ENCODE data around the gene TMPRSS7. TPM values are rescaled to one million over a fixed set of nuclear protein-coding genes. Genes with fewer than 3 reads are reported as not detected.

Gene TMPRSS7, protein sequence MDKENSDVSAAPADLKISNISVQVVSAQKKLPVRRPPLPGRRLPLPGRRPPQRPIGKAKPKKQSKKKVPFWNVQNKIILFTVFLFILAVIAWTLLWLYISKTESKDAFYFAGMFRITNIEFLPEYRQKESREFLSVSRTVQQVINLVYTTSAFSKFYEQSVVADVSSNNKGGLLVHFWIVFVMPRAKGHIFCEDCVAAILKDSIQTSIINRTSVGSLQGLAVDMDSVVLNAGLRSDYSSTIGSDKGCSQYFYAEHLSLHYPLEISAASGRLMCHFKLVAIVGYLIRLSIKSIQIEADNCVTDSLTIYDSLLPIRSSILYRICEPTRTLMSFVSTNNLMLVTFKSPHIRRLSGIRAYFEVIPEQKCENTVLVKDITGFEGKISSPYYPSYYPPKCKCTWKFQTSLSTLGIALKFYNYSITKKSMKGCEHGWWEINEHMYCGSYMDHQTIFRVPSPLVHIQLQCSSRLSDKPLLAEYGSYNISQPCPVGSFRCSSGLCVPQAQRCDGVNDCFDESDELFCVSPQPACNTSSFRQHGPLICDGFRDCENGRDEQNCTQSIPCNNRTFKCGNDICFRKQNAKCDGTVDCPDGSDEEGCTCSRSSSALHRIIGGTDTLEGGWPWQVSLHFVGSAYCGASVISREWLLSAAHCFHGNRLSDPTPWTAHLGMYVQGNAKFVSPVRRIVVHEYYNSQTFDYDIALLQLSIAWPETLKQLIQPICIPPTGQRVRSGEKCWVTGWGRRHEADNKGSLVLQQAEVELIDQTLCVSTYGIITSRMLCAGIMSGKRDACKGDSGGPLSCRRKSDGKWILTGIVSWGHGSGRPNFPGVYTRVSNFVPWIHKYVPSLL
- total RNA-seq (2014; rRNA removed; shearing (Covaris generic); ENCODE audit: low replicate concordance): not detected in 2 replicates

DNA sequence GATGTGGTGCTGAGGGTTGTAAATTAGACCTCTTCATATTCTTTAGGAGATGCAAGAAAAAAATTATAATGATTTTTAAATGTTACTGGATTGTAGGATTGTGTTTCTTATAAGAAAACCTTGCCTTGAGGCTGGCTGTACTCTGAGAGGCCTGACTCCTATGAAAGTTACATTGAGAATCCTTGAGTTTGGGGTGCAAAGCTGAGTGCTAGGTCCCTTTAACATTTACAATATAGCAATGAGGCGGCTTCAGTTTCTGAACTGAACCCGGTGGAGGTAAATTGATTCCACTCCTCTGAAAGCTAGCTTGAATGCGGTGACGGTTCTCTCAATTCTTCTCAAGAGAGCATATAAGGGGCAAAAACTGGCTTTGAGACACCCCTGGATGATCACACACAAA, at the start of gene TMPRSS7:
Gene TMPRSS7, plus strand, starts transcription at position 301 of the 400 bp plus-strand sequence. CDS start 110 bp downstream, outside the sequence.
- H3K4me3 ChIP-seq (ENCODE audit: low read length): no peak within 1 kb of the TSS
- no peaks in the 10 kb centered on the region for H3K36me3 ChIP-seq (ENCODE audit: insufficient read depth, low read length)
- H3K79me2 ChIP-seq (ENCODE audit: low read length): no peaks in the 10 kb centered on the region
- no peak within 1 kb of the TSS for H3K4me2 ChIP-seq (ENCODE audit: low read depth, low read length, poor library complexity, severe bottlenecking)
- no peak within 1 kb of the TSS for H3K27ac ChIP-seq (ENCODE audit: low read length)
- no peaks in the 10 kb centered on the region for H3K9me2 ChIP-seq (replicated peaks; ENCODE audit: insufficient read depth, low read length)
- no peak for DNase-seq
- H3K9ac ChIP-seq (ENCODE audit: low read length): no peak within 1 kb of the TSS
- no peaks in the 10 kb centered on the region for H3K9me3 ChIP-seq (ENCODE audit: low read length)
- H4K20me1 ChIP-seq (ENCODE audit: insufficient read depth, low read depth, low read length): no peaks in the 10 kb centered on the region
- peaks cover 12% of the 10 kb centered on the region for H3K4me1 ChIP-seq (ENCODE audit: low read length)
- no peaks in the 10 kb centered on the region for H3K27me3 ChIP-seq (ENCODE audit: low read length)
- no peak within 1 kb of the TSS for H2AFZ ChIP-seq (ENCODE audit: low read length)

DNA sequence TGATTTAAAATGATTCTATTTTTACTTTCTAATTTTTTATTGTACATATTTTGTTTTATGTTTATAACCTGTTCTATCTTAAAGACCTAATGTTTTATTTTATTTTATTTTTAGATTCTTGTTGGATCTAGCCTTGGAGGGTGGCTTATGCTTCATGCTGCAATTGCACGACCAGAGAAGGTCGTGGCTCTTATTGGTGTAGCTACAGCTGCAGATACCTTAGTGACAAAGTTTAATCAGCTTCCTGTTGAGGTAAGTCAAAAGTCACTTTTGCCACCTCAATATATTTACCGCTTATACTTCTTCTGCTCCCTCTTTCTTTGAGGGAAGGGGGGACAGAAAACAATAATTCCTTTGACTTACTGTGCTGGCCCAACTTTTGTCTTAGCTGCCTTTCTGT, 47.7 kb upstream of the TMPRSS7 start:
- no peak overlapping the region for H3K27ac ChIP-seq (ENCODE audit: low read length)
- H3K4me3 ChIP-seq (ENCODE audit: low read length): no peak overlapping the region
- H3K9ac ChIP-seq (ENCODE audit: low read length): no peak overlapping the region
- no peak overlapping the region for H3K4me2 ChIP-seq (ENCODE audit: low read depth, low read length, poor library complexity, severe bottlenecking)
- no peaks in the 10 kb centered on the region for H3K27me3 ChIP-seq (ENCODE audit: low read length)
- H3K36me3 ChIP-seq (ENCODE audit: insufficient read depth, low read length): peaks cover 44% of the 10 kb centered on the region
- H2AFZ ChIP-seq (ENCODE audit: low read length): no peak overlapping the region
- H3K79me2 ChIP-seq (ENCODE audit: low read length): peaks cover 58% of the 10 kb centered on the region
- H4K20me1 ChIP-seq (ENCODE audit: insufficient read depth, low read depth, low read length): no peaks in the 10 kb centered on the region
- H3K9me3 ChIP-seq (ENCODE audit: low read length): no peaks in the 10 kb centered on the region
- H3K9me2 ChIP-seq (replicated peaks; ENCODE audit: insufficient read depth, low read length): no peaks in the 10 kb centered on the region
- peaks cover 15% of the 10 kb centered on the region for H3K4me1 ChIP-seq (ENCODE audit: low read length)
- no peak for DNase-seq

DNA sequence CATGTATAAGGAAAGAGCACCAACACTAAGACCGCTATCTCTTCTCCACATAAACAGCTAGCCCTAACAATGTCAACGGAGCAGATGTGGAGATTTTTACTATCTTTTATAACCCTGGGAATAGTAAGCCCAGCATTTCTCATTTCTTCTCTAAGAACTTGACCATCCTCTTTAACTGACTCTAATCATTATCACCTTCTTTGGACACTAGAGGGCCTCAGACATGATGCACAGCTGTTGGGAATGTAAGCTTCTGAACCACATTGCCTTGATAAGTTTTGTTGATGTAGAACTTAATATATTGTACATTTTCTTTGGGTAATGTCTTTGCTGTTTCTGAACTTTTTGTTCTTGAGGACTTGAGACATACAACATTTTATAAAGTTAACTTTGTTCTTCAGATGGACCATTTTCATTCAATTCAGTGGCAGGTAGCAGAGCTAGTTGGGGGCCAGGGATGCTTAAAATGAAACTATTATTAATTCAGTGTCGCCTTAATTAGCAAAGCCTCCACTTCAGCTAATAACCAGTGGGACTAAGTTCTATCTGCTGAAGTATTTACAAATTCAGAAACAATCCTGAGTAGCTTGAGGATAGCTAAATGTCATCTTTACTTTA, 45.4 kb upstream of the TMPRSS7 start:
- H2AFZ ChIP-seq (ENCODE audit: low read length): no peak overlapping the region
- H3K27me3 ChIP-seq (ENCODE audit: low read length): no peaks in the 10 kb centered on the region
- DNase-seq: peak; percentile 83
- no peaks in the 10 kb centered on the region for H3K9me3 ChIP-seq (ENCODE audit: low read length)
- H3K9ac ChIP-seq (ENCODE audit: low read length): no peak overlapping the region
- H3K4me3 ChIP-seq (ENCODE audit: low read length): no peak overlapping the region
- peaks cover 34% of the 10 kb centered on the region for H3K79me2 ChIP-seq (ENCODE audit: low read length)
- H4K20me1 ChIP-seq (ENCODE audit: insufficient read depth, low read depth, low read length): no peaks in the 10 kb centered on the region
- H3K36me3 ChIP-seq (ENCODE audit: insufficient read depth, low read length): peaks cover 28% of the 10 kb centered on the region; the same call in 1 of the 2 replicates
- H3K4me1 ChIP-seq (ENCODE audit: low read length): peaks cover 3% of the 10 kb centered on the region; the same call in 1 of the 2 replicates
- no peak overlapping the region for H3K27ac ChIP-seq (ENCODE audit: low read length)
- H3K9me2 ChIP-seq (replicated peaks; ENCODE audit: insufficient read depth, low read length): no peaks in the 10 kb centered on the region
- H3K4me2 ChIP-seq (ENCODE audit: low read depth, low read length, poor library complexity, severe bottlenecking): peak overlapping the region; percentile 4

DNA sequence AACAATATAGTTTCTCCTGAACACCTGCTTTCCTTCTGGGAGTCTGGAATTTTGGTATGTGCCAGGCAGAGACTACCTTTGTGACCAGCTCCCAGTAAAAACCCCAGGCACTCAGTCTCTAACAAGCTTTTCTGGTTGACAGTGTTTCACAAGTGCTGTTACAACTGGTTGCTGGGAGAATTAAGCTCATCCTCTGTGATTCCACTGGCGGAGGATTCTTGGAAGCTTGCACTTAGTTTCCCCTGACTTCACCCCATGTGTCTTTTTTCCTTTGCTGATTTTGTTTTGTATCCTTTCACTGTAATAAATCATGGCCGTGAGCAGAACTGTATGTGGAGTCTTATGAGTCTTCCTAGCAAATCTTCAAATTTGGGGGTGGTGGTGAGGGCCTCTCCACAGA, 41.5 kb upstream of the TMPRSS7 start:
- Histone ChIP-seq H3K4me2 (ENCODE audit: low read depth, low read length, poor library complexity, severe bottlenecking) (no peak overlapping the region), H3K9me2 (replicated peaks; ENCODE audit: insufficient read depth, low read length) (no peaks in the 10 kb centered on the region), H3K4me1 (ENCODE audit: low read length) (peaks cover 9% of the 10 kb centered on the region), H3K36me3 (ENCODE audit: insufficient read depth, low read length) (peaks cover 19% of the 10 kb centered on the region; the same call in 1 of the 2 replicates), H3K9me3 (ENCODE audit: low read length) (no peaks in the 10 kb centered on the region), H2AFZ (ENCODE audit: low read length) (no peak overlapping the region), H3K9ac (ENCODE audit: low read length) (no peak overlapping the region), H4K20me1 (ENCODE audit: insufficient read depth, low read depth, low read length) (no peaks in the 10 kb centered on the region), H3K27me3 (ENCODE audit: low read length) (no peaks in the 10 kb centered on the region), H3K79me2 (ENCODE audit: low read length) (peaks cover 17% of the 10 kb centered on the region), H3K27ac (ENCODE audit: low read length) (no peak overlapping the region), H3K4me3 (ENCODE audit: low read length) (no peak overlapping the region)
- DNase-seq: no peak

DNA sequence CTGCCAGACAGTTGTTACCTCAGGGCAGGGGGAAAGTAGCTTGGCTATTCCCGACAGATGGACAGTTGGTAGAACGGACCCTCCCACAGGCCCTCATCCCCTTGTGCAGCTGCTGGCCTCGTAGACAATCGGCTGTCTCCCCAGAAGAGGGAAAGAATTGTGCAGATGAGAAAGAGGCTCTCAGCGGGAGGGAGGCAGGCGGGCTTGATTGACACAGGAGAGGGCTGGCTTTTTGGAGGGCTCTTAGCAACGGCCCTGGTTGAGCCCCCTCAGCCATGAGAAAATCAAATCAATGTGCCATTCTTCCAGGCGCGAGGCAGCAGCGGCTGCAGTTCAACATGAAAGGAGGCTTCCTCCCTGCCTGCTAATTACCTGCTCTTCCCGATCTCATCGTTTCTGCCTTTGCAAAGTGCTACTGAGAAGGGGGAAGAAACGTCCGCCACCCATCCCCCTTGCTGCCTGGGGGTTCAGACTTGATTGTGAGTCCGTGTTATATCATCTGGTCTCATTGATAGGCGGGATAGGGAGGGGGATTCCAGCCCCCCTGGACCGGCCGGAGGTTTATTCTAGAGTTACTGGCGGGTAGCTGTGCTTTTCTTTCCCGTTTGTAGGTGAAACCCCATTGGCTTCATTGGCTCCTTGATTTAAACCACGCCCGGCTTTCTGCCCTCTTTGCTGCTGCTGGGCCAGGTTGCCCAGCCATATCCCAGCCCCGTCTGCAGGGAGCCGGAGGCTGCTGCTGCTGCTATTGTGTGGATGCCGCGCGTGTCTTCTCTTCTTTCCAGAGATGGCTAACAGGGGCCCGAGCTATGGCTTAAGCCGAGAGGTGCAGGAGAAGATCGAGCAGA, 35.7 kb upstream of the TMPRSS7 start, which contains the start of gene TAGLN3:
Gene TAGLN3, plus strand, starts transcription at position 287 of the 848 bp plus-strand sequence. Its CDS starts 501 bp downstream, at position 788.
- H3K9me3 ChIP-seq (ENCODE audit: low read length): no peaks in the 10 kb centered on the region
- H3K9ac ChIP-seq (ENCODE audit: low read length): peak within 1 kb of the TSS; percentile 45
- peak within 1 kb of the TSS; percentile 92 for H2AFZ ChIP-seq (ENCODE audit: low read length)
- H3K9me2 ChIP-seq (replicated peaks; ENCODE audit: insufficient read depth, low read length): no peaks in the 10 kb centered on the region
- no peaks in the 10 kb centered on the region for H3K36me3 ChIP-seq (ENCODE audit: insufficient read depth, low read length)
- DNase-seq: no peak
- H3K4me3 ChIP-seq (ENCODE audit: low read length): peak within 1 kb of the TSS; percentile 48; the same call in 1 of the 2 replicates
- peak within 1 kb of the TSS; percentile 74 for H3K4me2 ChIP-seq (ENCODE audit: low read depth, low read length, poor library complexity, severe bottlenecking)
- no peaks in the 10 kb centered on the region for H4K20me1 ChIP-seq (ENCODE audit: insufficient read depth, low read depth, low read length)
- H3K27ac ChIP-seq (ENCODE audit: low read length): no peak within 1 kb of the TSS
- H3K4me1 ChIP-seq (ENCODE audit: low read length): peaks cover 15% of the 10 kb centered on the region
- H3K79me2 ChIP-seq (ENCODE audit: low read length): no peaks in the 10 kb centered on the region
- no peaks in the 10 kb centered on the region for H3K27me3 ChIP-seq (ENCODE audit: low read length)

DNA sequence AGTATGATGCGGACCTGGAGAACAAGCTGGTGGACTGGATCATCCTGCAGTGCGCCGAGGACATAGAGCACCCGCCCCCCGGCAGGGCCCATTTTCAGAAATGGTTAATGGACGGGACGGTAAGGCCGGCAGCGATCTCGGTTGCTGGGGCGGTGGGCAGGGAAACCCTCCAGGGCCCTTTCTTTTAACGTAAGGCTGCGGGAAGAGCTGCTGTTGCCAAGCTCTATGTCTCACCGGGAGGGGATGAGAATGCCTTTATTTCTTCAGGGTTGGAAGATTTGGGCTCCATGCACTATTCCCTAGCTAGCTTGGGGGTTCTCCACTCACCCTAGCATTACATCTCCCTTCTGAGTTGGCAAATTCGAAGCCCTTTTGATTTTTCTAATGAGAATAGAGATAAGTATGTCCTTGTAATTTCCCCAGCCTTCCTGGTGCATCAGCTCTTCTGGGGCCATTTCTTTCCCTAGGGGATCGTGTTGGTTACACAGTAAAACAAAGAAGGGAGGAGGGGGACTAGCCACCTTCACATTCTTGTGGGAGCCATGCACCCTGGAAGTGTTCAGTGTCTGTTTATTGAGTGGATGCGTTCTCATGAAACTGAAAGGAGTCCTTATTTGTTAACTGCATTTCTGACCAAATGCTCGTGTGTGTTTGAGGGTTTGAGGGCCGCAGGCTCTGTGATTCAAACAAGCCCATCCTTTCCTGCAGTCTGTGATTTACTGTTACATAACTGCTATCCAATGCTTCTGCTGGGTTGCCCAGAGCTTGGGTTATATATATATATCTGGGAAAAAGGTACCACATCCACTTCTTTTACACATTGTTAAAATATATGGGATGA, 34.8 kb upstream of the TMPRSS7 start:
- Histone ChIP-seq H3K4me2 (ENCODE audit: low read depth, low read length, poor library complexity, severe bottlenecking) (peak overlapping the region; percentile 74), H3K4me3 (ENCODE audit: low read length) (peak overlapping the region; percentile 48; the same call in 1 of the 2 replicates)

DNA sequence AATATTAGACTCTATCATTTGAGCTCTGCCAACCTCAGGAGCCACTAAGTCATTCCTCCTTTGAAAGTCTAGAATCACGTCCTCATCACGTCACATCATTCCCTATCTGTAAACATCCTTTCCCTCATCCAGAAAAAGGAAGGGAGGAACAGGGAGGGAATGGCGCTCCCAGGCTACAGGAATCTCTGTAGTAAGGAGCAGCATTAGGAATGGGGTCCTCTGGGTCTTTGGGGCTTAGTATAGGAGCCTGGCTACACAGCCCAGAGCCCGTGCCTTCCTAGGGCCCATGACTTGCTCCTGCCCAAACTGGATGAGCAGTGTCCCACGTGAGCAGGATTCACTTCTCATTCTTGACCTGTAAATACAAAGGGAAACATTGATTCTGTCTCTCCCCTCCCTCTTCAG, 34.2 kb upstream of the TMPRSS7 start:
- H4K20me1 ChIP-seq (ENCODE audit: insufficient read depth, low read depth, low read length): no peaks in the 10 kb centered on the region
- DNase-seq: no peak
- peaks cover 12% of the 10 kb centered on the region for H3K4me1 ChIP-seq (ENCODE audit: low read length)
- H3K4me3 ChIP-seq (ENCODE audit: low read length): no peak overlapping the region
- H3K36me3 ChIP-seq (ENCODE audit: insufficient read depth, low read length): no peaks in the 10 kb centered on the region
- no peak overlapping the region for H3K4me2 ChIP-seq (ENCODE audit: low read depth, low read length, poor library complexity, severe bottlenecking)
- no peaks in the 10 kb centered on the region for H3K27me3 ChIP-seq (ENCODE audit: low read length)
- H3K9me2 ChIP-seq (replicated peaks; ENCODE audit: insufficient read depth, low read length): no peaks in the 10 kb centered on the region
- no peak overlapping the region for H3K9ac ChIP-seq (ENCODE audit: low read length)
- H3K9me3 ChIP-seq (ENCODE audit: low read length): no peaks in the 10 kb centered on the region
- H3K27ac ChIP-seq (ENCODE audit: low read length): no peak overlapping the region
- no peak overlapping the region for H2AFZ ChIP-seq (ENCODE audit: low read length)
- no peaks in the 10 kb centered on the region for H3K79me2 ChIP-seq (ENCODE audit: low read length)

More for the DNA sequence above, 34.8 kb upstream of the TMPRSS7 start:
- H3K27me3 ChIP-seq (ENCODE audit: low read length): no peaks in the 10 kb centered on the region
- H4K20me1 ChIP-seq (ENCODE audit: insufficient read depth, low read depth, low read length): no peaks in the 10 kb centered on the region
- peaks cover 15% of the 10 kb centered on the region for H3K4me1 ChIP-seq (ENCODE audit: low read length)
- H3K9me3 ChIP-seq (ENCODE audit: low read length): no peaks in the 10 kb centered on the region
- H3K9ac ChIP-seq (ENCODE audit: low read length): no peak overlapping the region
- no peaks in the 10 kb centered on the region for H3K36me3 ChIP-seq (ENCODE audit: insufficient read depth, low read length)
- H3K27ac ChIP-seq (ENCODE audit: low read length): no peak overlapping the region
- no peaks in the 10 kb centered on the region for H3K9me2 ChIP-seq (replicated peaks; ENCODE audit: insufficient read depth, low read length)
- no peaks in the 10 kb centered on the region for H3K79me2 ChIP-seq (ENCODE audit: low read length)
- no peak overlapping the region; the same call in 1 of the 2 replicates for H2AFZ ChIP-seq (ENCODE audit: low read length)
- no peak for DNase-seq
